GF-D8 (cell line): ENCODE data around the gene EXOC6B.

ENCODE experiments used
- DNase-seq: peaks from one replicate; lab custom pipeline; 2025; lab: John Stamatoyannopoulos, UW

EXOC6B gene

GRCh38 chr2:72210470-72210869, 615.4 kb downstream of the EXOC6B start:
- DNase-seq, result no peak

- no peak for DNase-seq
Observed at GRCh38 chr2:72208225-72208624, 617.6 kb downstream of the EXOC6B start.

- no peak for DNase-seq
Observed at GRCh38 chr2:72207334-72207733, 618.5 kb downstream of the EXOC6B start.

- DNase-seq, result no peak
Observed at GRCh38 chr2:72205504-72205881, 620.3 kb downstream of the EXOC6B start.

- no peak for DNase-seq
Observed at GRCh38 chr2:72204786-72205503, 620.9 kb downstream of the EXOC6B start.

GRCh38 chr2:72204156-72204785, 621.6 kb downstream of the EXOC6B start:
- no peak for DNase-seq

GRCh38 chr2:72198532-72199241, 627.1 kb downstream of the EXOC6B start:
- no peak for DNase-seq

- DNase-seq, result no peak
Observed at GRCh38 chr2:72193723-72194122, 632.1 kb downstream of the EXOC6B start.

- no peak for DNase-seq
Observed at GRCh38 chr2:72191441-72191840, 634.4 kb downstream of the EXOC6B start.

GRCh38 chr2:72185206-72185605, 640.6 kb downstream of the EXOC6B start:
- DNase-seq, result no peak

- no peak for DNase-seq
Observed at GRCh38 chr2:72183466-72183865, 642.4 kb downstream of the EXOC6B start.

- no peak for DNase-seq
Observed at GRCh38 chr2:72183016-72183415, 642.8 kb downstream of the EXOC6B start.

- DNase-seq, result no peak
Observed at GRCh38 chr2:72182547-72182946, 643.3 kb downstream of the EXOC6B start.

GRCh38 chr2:72181616-72182015, 644.2 kb downstream of the EXOC6B start:
- no peak for DNase-seq

- no peak for DNase-seq
Observed at GRCh38 chr2:72180351-72180750, 645.5 kb downstream of the EXOC6B start.

- no peak for DNase-seq
Observed at GRCh38 chr2:72178551-72178950, 647.3 kb downstream of the EXOC6B start.

- DNase-seq, result no peak
Observed at GRCh38 chr2:72176281-72176680, 649.6 kb downstream of the EXOC6B start.

GRCh38 chr2:72175636-72176035, 650.2 kb downstream of the EXOC6B start:
- DNase-seq, result no peak

GRCh38 chr2:72173640-72174321, 652.1 kb downstream of the EXOC6B start:
- no peak for DNase-seq

- no peak for DNase-seq
Observed at GRCh38 chr2:72172478-72172877, 653.4 kb downstream of the EXOC6B start.

- DNase-seq, result no peak
Observed at GRCh38 chr2:72166279-72166678, 659.6 kb downstream of the EXOC6B start.

- DNase-seq, result no peak
Observed at GRCh38 chr2:72165792-72166191, 660.0 kb downstream of the EXOC6B start.

- DNase-seq, result no peak
Observed at GRCh38 chr2:72162574-72162973, 663.3 kb downstream of the EXOC6B start.
